ELR (cell line): Measurements from ENCODE around the gene KCND3.
"Not testable (repeated sequence)": the region's sequence is repeated elsewhere in the genome, so short reads cannot be mapped to it uniquely, and the experiment has no call there.

Experiments
- DNase-seq: peaks from one replicate; pipeline ENCODE4 v3.0.0-alpha.2; 2015; ENCODE audit warnings: low read depth

KCND3 gene

GRCh38 chr1:111742292-111742691 is 247.2 kb downstream of the KCND3 start:
- not testable (repeated sequence) for DNase-seq

GRCh38 chr1:111739925-111740765 is 249.3 kb downstream of the KCND3 start:
- peak; percentile 76 for DNase-seq

- DNase-seq = peak; percentile 89
Observed at GRCh38 chr1:111739194-111739924, 250.1 kb downstream of the KCND3 start, which contains the start of gene INKA2. INKA2 (minus strand) TSS chr1:111739395; CDS start chr1:111739242, 153 bp downstream.

GRCh38 chr1:111738436-111739193 is 250.9 kb downstream of the KCND3 start:
- peak; percentile 62 for DNase-seq

- DNase-seq = no peak
Observed at GRCh38 chr1:111738133-111738435, 251.4 kb downstream of the KCND3 start.

- no peak for DNase-seq
Observed at GRCh38 chr1:111737216-111738132, 252.0 kb downstream of the KCND3 start.

GRCh38 chr1:111736548-111737215 is 252.8 kb downstream of the KCND3 start:
- no peak for DNase-seq

- DNase-seq = no peak
Observed at GRCh38 chr1:111735858-111736544, 253.5 kb downstream of the KCND3 start.

GRCh38 chr1:111735321-111735720 is 254.1 kb downstream of the KCND3 start:
- DNase-seq = no peak

GRCh38 chr1:111734856-111735255 is 254.6 kb downstream of the KCND3 start:
- no peak for DNase-seq

- no peak for DNase-seq
Observed at GRCh38 chr1:111734426-111734825, 255.0 kb downstream of the KCND3 start.

- no peak for DNase-seq
Observed at GRCh38 chr1:111733992-111734341, 255.5 kb downstream of the KCND3 start.

- DNase-seq = peak; percentile 91
Observed at GRCh38 chr1:111733183-111733991, 256.1 kb downstream of the KCND3 start.

GRCh38 chr1:111732718-111733117 is 256.8 kb downstream of the KCND3 start:
- DNase-seq = no peak

- DNase-seq = no peak
Observed at GRCh38 chr1:111731956-111732355, 257.5 kb downstream of the KCND3 start.

GRCh38 chr1:111730706-111731105 is 258.8 kb downstream of the KCND3 start:
- DNase-seq = no peak

- DNase-seq = no peak
Observed at GRCh38 chr1:111729946-111730681, 259.4 kb downstream of the KCND3 start.

- DNase-seq = no peak
Observed at GRCh38 chr1:111729271-111729921, 260.1 kb downstream of the KCND3 start.
